IPS-NIHi11 (cell line): ENCODE results near the gene LPP.

Experiments
- DNase-seq: peaks from one replicate; pipeline ENCODE4 v3.0.0; 2012; ENCODE audit warnings: mixed read lengths, low spot score

The LPP gene

DNA sequence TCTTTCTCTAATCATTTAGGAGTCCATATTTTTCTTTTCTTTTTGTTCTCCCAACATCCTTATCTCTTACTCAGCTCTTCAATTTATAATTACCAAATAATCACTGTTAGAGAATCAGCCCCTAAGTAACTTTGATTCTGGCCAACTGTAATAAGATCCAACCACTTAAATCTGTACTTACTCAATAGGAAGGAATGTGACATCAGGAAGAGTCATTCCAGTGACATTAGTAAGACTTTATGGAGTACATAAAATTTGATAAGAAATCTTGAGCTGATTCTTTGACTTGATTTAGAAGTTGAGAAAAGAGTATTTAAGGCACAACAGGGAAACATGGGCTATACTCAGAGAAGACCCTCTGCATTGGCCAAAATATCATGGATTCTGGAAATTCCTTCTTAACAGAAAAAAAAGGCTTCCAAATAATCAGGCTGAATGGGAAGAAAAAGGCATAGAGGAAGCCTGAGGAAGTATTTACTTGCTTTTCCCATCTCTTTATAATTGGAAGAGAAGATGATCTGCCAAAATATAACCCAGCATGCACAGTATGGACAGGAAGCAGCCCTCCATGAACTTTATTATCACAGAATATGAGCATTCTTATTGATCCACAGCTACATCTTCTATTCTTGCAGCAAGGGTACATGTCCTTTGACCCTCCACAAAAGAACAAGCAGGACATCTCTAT lies 728.1 kb downstream of the LPP start:
- no peak for DNase-seq

DNA sequence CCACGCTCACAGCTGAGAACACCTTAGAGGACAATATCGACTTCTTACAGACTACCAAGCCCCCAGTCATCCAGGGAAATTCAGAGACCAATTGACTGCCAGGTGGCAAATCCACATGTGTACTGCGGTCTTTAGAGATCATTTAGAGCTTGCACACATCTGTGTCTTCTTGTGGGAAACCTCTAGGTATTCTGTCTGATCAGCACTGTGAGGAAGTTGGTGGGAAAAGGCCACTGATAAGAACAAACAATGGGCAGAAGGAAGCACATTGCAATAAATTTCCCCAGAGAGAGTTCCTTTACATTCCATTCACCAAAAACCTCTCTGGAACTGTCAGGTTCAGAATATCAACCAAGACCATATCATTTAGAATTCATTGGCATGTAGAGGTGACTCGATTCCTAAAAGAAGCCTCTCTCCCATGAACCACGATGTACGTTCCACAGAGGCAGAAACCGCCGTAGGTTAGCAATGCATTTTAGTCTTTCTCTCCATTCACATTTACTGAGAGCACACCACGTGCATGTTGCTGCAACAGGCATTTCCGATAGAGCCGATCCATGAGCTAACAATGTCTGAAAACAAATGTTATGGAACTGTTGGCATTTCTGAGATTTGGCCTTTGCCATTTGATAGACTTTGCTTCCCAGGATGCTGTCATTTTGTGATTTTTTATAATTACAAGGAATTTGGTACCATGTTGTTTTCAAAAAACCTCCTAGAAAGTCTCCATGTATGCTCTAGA lies 730.5 kb downstream of the LPP start:
- DNase-seq, result no peak

DNA sequence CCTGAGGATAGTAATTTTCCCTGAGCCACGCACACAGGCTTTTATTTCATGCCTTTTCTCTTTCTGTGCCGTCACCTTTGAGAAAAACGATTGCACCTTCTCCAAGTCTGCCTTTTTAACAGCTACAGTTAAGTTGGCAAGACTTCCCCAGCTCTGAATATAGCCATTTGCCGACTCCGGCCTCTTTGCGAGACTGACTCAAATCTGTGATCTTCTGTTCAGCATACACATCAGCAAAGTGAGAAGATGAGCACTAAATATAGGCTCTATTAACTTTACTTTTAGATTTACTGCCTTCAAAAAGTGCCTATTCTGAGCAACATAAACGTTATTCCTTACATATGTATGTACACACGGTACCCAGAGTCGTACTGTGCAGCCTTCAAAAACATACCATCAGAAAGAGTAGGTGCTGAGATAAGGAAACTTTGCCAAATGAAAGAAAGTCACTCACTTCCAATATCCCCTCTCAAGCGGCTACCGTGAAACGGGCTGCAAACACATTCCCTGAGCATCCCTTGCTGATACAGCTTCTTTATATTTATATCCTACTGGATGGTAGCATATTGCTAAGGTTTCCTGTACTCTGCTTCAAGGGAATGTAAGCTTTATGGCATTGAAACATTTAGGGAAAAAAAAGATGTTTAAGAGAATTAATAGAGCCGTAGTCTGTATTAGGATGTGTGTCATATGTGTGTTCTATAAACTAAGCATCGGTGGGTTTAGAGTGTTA lies 734.5 kb downstream of the LPP start:
- no peak for DNase-seq

DNA sequence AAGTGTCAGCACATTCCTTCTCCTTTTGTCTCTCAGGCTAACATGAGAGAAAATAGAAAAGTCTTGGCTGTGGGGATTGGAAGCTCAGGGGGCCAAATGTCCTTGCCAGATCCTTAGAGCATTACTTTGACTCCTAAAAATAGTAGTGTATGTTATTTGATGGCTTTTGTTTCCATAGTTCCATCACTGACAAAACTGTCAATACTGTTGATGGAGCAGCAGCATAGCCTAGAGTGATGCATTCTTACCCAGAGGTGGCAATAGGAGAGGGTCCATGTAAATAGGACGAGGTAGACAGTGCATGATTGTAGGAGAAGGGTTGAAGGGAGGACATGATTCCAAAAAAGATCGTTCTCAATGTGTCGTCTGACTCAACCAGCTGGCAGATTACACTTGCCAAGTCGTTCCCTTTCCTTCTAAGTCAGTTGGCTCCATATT lies 735.1 kb downstream of the LPP start:
- no peak for DNase-seq

DNA sequence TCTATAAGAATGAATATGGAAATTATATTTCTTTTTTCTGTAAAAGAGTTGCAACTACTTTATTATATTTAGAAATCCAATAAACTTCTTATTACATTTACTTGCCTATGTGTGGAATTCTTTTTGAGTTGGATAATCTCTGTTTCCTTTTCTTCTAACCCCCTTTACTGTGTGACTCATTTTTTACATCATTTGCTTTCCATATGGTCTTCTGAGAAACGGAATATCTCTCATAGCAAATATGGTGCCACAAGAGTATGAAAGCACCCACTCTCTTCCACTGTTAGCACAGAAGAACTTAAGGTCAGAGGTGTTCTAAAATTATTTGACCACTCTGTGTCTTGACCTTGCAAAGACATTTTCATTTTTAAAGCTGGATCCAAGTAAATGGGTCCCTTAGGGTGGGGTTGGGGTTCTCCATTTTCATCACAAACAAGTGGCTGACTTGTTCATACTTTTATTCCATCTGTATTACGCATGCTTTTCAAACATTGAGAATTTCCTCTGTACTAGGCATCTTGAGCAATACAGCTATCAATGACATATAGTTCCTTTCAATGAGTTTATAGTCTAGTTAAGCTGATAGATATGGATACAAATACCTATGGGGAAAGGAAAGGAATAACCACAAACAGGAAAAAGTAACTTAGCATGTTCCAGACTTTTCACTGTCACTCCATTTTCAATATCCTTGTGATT lies 736.8 kb downstream of the LPP start:
- no peak for DNase-seq

DNA sequence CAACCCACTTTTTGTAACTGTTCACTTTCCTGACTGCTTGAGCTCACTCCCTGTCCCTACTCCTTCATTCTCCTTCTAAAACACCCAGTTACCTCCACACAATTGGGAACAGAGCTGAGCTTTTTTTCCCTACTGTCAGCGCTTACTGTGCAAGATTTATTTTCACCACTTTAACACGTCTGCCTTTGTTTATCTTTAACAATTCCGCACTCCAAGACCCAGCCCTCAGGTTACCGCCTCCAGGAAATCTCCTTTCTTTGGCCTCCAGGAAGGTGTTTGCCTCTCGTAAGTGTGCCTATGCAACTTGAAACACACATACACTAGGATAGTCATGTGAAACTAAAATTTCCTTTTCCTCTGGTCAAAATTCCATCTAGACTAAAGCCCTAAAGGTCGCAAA lies 745.9 kb downstream of the LPP start:
- no peak for DNase-seq

DNA sequence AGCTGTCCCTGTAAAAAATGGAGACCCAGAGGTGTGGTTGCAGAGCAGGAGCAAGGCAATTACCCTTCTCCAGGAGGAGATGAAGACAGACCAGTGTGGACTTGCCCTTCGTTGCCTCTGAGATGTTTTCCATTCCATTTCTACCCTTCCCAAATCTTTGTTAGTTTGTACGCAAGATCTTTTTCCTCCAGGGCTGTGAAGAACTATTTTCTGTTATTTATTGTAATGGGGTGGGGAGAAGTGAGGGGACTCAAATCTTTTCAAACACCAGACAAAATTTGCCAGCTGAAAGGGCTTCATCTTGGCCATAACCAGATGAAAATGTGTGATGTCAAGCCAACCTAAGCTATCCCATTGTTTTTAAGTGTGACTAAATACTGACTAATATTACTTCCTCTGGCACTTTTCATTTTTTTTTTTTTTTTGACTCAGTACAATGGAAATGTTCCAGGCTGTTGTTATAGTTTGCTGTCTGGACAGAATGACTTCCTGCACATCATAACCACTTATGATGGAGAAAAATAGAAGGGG lies 746.5 kb downstream of the LPP start:
- DNase-seq, result no peak

DNA sequence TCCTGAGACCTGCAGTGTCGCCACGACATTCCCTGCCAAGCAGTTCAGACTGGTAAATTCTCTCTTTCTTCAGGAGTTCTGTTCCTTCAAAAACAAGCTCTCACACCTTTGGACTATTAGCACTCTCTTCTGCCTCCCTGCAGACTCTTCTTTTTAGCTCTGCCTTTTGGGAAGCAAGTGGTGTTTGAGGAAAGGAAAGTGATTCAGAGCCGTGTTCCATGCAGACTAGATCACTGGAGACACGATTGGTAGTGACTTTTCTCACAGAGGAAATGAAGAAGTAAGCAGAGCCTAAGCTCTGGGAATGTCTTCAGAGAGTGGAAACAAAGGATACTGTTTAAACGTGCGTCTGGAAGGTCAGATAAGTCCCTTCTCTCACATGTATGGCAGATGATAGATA lies 747.2 kb downstream of the LPP start:
- DNase-seq, result no peak

DNA sequence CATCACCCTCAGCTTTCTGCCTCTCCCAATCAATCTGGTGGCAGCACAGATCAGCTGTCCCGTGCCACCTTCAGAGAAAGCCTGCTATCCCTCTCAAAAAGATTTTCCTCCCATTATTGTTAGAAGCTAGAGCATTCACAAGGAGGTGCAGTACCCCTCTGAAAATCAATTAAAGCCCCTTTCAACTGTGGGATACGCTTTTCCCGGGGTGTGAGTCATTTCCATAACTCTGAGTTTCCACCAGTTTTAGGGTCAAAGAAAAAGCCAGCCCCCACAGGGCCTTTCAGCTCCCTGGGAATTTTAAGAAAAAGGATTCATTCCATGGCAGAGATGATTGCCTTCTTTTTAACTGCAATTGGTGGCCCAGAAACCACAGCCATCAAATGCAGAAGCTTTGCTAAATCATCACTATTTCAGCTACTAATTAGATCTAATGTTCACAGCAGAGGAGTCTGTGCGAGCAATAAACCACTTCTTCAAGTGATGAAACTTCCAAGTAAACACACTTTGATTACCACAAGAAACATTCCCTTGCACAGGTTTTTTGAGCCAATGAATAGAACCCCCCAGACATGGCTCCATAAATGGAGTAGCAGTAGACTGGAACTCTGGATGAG lies 747.8 kb downstream of the LPP start:
- DNase-seq, result no peak

DNA sequence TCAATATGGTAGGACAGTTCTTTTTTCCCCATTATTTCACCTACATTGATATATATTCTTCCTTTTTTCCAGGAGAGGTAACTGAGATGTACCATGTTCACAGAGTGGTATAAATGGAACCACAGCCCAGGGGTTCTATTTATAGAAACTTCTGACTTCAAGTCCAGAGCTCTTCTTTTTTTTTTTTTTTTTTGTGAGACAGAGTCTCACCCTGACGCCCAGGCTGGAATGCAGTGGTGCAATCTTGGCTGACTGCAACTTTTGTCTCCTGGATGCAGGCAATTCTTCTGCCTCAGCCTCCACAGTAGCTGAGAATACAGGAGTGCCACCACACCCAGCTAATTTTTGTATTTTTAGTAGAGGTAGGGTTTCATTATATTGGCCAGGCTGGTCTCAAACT lies 750.7 kb downstream of the LPP start:
- DNase-seq, result no peak

DNA sequence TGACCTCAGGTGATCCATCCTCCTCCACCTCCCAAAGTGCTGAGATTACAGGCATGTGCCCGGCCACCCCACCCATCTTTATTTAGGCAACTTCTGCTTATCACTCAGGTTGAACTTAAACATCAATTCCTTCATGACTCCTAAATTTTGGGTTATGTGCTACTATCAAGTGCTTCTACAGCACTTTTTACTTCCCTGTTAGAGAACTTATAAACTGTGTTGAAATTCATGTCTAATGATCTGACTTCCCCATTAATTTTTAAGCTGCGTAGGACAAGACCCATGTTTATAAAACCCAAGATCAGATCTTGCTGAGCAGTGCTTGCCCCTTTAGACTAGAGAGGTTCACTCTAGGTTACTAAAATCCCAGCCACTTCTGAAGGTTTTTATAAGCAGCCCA lies 751.6 kb downstream of the LPP start:
- DNase-seq, result no peak

DNA sequence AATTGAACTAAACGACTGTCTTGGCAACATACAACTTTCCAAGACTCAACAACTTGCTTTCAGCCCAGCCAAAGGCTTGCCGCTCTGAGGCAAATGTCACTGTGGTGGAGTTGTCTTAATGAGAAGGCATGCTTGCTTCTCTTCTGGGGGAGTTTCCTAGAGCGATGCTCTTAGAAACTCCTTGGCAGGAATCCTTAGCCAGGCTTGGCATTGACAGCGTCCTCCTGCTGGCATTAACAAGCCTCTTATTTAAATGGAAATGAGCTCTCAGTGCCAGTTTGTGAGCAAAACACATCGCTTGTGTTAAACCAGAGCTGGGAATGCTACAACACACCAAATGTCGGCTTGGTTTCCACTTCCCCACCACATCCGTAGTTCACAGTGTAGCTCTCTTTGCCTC lies 752.3 kb downstream of the LPP start:
- DNase-seq, result no peak

DNA sequence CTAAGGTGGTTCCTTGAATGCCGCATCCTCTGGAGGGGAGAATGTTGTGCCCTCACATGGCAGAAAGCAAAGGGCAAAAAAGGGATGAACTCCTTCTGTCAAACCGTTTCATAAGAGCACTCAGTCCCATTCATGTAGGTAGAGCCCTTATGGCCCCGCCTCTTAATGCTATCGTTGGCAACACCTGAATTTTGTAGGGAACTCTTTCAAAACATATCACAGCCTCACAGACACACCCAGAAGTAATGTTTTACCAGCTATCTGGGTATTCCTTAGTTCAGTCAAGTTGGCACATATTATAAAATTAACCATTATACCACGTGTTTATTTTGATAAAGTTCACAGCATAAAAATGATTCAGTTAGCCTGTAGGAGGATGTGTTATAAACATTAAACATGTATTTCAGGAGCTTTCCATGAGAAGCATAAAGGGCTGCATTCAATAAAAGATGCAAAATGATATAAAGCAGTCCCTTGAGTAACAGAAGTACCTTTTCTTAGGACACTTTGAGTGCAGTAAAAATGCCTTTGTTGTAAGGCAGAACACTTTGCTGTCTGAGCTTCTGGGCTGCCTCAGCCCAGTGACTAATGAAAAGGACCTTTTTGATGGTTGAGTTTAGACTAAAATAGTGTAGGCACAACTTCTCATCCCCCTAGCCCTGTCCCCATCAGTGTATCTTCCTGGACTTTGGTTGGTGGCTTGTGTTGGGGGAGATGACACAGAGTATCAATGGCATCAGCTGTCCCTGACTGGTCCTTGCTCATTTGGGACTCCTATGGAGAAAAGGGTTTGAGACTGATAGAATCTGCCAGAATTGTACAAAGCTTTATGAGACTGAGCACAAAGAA lies 754.3 kb downstream of the LPP start:
- DNase-seq, result no peak

DNA sequence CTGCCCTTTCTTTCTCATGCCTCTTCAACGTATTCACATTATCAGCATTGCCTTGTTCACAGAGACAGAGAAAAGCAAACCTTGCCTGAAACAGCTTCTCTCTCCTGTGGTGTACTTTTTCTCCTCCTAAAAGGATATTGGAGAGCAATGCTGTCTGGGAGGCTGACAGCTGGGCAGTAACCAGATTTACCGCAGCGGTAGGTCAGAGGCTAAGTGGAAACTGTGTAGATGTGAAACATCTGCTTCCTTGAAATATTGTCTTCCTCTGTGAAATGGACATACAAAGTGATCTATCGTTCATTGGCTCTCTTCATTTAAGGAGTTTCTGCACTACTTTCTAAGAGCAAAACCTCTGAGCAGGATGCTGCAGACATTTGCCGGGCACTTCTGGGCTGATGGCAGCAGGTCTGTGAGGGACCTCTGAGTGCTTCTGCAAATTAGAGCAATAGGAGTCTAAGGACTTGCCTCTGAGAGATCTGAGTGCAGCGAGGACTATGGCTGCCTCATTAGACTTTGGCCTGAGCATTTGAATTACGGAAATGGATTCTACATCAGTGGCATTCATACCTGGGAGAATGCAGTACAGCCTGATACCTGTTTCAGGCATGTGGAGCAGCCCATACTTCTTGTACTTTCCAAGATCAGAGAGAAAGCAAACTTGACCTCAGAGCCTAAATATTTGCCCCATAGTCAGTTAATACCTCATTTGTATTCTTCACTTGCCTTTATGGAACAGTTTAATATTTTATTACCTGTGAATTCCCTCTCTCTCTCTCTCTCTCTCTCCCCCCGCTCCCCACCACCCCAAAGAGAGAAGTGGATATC lies 757.3 kb downstream of the LPP start:
- no peak for DNase-seq

DNA sequence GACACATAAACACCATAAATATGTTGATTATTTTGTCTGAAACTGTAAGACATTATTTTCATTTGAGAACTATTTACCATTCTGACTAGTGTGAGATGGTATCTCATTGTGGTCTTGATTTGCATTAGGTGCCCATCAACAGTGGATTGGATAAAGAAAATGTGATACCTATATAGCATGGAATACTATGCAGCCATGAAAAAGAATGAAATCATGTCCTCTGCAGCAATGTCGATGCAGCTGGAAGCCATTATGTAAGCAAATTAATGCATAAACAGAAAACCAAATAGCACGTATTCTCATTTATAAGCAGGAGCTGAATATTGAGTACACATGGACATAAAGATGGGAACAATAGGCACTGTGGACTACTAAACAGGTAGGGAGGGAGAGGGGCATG lies 759.1 kb downstream of the LPP start:
- no peak for DNase-seq

DNA sequence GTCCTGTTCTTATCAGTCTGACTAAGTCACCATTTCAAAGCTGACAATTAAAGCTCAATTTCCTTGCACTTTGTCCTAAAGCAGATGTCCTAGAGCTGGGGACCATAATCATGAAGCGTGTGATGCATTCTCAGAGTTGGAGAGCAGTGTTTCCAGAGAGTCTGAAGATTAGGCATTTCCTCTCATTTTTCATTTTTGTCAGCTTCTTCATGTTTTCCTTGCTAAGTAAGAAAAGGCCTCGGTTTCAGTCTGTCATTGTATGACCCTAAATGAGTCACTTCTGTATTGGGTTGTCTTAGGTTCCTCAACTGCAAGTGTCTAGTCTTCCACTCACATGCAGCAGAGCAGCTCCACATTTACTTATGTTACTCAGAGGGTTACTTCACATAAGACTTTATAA lies 760.6 kb downstream of the LPP start:
- DNase-seq, result no peak

DNA sequence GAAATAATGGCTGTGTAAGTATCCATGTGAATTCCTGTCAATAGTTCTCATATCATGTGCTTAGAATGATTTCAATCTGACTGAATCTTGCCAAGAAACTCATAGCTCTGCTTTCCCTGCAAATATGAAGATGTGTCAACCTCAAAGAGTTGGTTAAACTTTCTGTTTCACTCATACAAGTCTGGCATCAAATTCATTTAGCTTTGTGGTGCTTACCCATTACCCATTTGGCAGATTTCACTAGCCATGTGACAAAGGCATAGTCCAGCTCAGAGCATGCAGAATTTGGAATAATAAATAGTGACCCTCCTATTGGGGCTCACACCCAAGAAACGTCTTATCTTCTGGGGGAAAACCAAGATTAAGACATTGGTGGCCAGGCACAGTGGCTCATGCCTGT lies 761.2 kb downstream of the LPP start:
- no peak for DNase-seq

DNA sequence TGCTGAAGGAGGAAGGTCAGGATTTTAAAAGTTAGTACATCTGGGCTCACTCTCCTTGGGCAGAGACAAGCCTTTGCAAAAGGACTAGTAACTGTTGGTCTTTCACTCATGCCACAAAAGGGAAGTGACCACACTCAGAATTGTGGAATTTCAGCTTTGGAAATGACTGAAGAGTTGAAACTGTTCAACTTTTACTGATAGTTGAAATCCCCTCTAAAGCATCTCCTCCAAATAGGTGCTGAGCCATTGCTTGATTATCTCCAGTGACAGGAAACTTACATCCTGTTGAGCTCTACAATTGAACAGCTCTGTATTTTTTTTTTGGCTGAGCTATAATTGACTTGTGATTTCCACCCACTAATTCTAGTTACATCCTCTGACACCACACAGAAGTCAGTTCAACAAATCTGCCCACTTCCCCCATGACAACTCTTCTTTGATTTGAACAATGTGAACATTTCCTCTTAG lies 763.0 kb downstream of the LPP start:
- no peak for DNase-seq

DNA sequence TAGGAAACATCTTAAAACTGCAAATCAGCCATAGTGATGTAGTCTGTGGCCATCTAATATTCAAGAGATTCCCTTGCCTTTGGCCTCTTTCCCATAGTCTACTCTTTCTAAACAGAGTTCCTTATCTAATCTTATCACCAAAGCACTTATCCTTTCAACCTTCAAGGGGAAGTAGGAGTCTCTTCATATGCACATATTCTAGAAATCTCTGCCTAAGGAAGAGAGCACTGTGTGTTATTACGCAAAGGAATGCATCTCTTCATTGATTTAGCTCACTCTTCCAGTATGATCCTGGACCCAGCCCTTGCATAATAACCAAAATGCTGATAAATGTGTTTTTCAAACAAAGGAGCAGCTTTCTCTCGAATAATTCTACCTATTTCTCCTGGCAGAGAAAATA lies 764.1 kb downstream of the LPP start:
- DNase-seq, result no peak

DNA sequence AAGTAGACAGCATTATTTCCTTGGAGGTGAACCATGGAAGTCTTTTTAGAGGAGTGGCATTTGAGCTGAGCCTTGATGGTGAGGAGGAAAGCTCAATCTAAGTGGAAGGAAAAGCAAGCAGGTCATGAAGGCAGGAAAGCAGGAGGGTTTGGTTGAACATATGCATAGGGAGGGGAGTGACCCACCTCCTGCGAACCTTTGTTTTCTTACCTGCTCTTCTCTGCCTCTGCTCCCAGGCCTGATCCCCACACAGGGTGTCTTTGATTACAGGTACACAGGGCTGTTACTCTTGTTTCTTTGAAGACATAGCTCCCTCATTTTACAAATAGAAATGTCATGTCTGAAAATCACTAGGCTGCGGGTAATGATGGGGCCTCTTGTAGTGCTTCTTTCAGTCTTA lies 769.7 kb downstream of the LPP start:
- no peak for DNase-seq
